Sigmoid colon (tissue), 7 donors: Measurements from ENCODE around the gene IQGAP2. TPM values are rescaled to one million over a fixed set of nuclear protein-coding genes. Genes with fewer than 3 reads are reported as not detected.

ENCODE experiments used
- DNase-seq: peaks from one replicate; pipeline ENCODE4 v3.0.0-alpha.2; 2019
- H3K27ac ChIP-seq, 4 donors: fragments of 200-600 bp; sonication (generic); one replicate each; pipeline ENCODE4 v1.5.1; 2016 to 2019; ENCODE audit warnings: mild to moderate bottlenecking in 1 of 4
- H3K27me3 ChIP-seq, 3 donors: fragments of 200-600 bp; sonication (generic); one replicate each; pipeline ENCODE4 v1.5.1; 2019; ENCODE audit warnings: mild to moderate bottlenecking in 1 of 3
- H3K36me3 ChIP-seq, 4 donors: fragments of 200-600 bp; sonication (generic); one replicate each; pipeline ENCODE4 v1.5.1; 2016 to 2019
- H3K4me1 ChIP-seq, 4 donors: fragments of 200-600 bp; sonication (generic); one replicate each; pipeline ENCODE4 v1.5.1; 2017 to 2019
- H3K4me3 ChIP-seq, 4 donors: fragments of 200-600 bp; sonication (generic); one replicate each; pipeline ENCODE4 v1.5.1; 2017 to 2019; ENCODE audit warnings: mild to moderate bottlenecking in 2 of 4, moderate library complexity in 1 of 4
- H3K9me3 ChIP-seq, 4 donors: fragments of 200-600 bp in 3 of 4; sonication (generic) in 3 of 4; one replicate each; pipeline versions ENCODE4 v1.5.1 to v1.6.1; 2013 to 2019
- CTCF ChIP-seq, 4 experiments: fragments of 450-650 bp in 3 of 4; fragments of 200-600 bp in 1 of 4; IDR thresholded peaks; one replicate each; pipeline ENCODE4 v1.5.1; 2016 to 2019; ENCODE audit warnings: antibody characterized with exemption in 4 of 4, mild to moderate bottlenecking in 3 of 4, moderate library complexity in 2 of 4
- EP300 ChIP-seq, 4 donors: sonication (generic); formaldehyde crosslinking; IDR thresholded peaks; one replicate each; pipeline ENCODE4 v1.6.1; 2017; ENCODE audit warnings: antibody characterized with exemption in 4 of 4
- POLR2A ChIP-seq, 2 donors: fragments of 450-650 bp; IDR thresholded peaks; one replicate each; pipeline ENCODE4 v1.6.1; 2016; ENCODE audit warnings: antibody characterized with exemption in 2 of 2, mild to moderate bottlenecking in 2 of 2, moderate library complexity in 2 of 2
- POLR2AphosphoS5 ChIP-seq, 4 donors: sonication (generic); formaldehyde crosslinking; IDR thresholded peaks; one replicate each; pipeline ENCODE4 v1.6.1; 2017; ENCODE audit warnings: antibody characterized with exemption in 4 of 4
- WGBS, 2 donors: extraction: QIAGEN DNeasy Blood & Tissue Kit; methylation state at CpG; one replicate each; pipeline ENCODE4 v1.1.7; 2013; 5-methylcytosine and 5-hydroxymethylcytosine counted together
- intact Hi-C: fragments of 100-400 bp; cut with DNase I; formaldehyde crosslinking; loops from one replicate; pipeline ENCODE4 v1.15.1; 2023
- polyA plus RNA-seq, 3 donors: library from polyadenylated mRNA; stranded (reverse); fragments of 200-250 nt; gene quantifications; one replicate each; pipeline ENCODE4 v1.2.3, GENCODE V29; 2013
- total RNA-seq, 4 donors: library from RNA; depleted of rRNA; stranded (reverse); fragments of >200 nt; gene quantifications; one replicate each; pipeline ENCODE4 v1.1.0, GENCODE V29; 2016
- donor health status: healthy with polysubstance abuse.
- donor health status: Bipolar disorder and iron deficiency.
- donor health status: healthy.

Gene IQGAP2
- total and polyA plus RNA-seq, 7 donors, result 15.0 to 85.3 (median 24.6) TPM

GRCh38 chr5:76493190-76493837 is 90.2 kb downstream of the IQGAP2 start:
- Histone ChIP-seq H3K27me3 (no peaks in the 10 kb centered on the region), H3K9me3 (no peaks in the 10 kb centered on the region), H3K36me3 (no peaks in the 10 kb centered on the region), H3K27ac (no peak overlapping the region), H3K4me3 (no peak overlapping the region), H3K4me1 (no peaks in the 10 kb centered on the region)
- 78 to 88% methylated on average over 8 of the region's 8 CpGs for WGBS, 2 donors
- no peak for DNase-seq
- intact Hi-C loops, result no loop called here
- TF ChIP-seq POLR2A (IDR thresholded peaks at IDR 0.05) (no peak), CTCF (IDR thresholded peaks at IDR 0.05) (no peak)

DNA sequence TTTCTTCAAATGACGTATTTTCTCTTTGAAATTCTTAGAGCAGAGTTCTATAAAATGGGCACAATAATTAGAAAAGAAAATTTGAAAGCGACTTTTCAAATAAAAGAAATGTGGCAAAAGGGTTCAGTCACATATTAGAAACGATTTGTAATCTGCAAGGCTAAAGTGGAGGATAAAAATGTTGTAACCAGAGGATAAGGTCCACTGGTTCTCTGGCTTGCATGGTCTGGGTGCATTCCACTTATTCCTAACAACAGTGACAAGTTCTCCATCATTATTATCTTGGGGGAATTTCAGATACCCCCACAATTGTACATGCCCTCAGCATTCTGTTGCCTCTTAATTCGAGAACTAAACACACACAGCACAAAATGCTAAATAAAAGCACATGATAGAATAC is 91.1 kb downstream of the IQGAP2 start:
- H3K27ac ChIP-seq, result no peak overlapping the region
- WGBS, 2 donors, result 94 to 96% methylated on average over 4 of the region's 4 CpGs
- no peak overlapping the region for H3K4me3 ChIP-seq
- no peaks in the 10 kb centered on the region for H3K27me3 ChIP-seq
- DNase-seq, result no peak
- intact Hi-C loops, result no loop called here
- no peaks in the 10 kb centered on the region for H3K9me3 ChIP-seq
- H3K4me1 ChIP-seq, result no peaks in the 10 kb centered on the region
- H3K36me3 ChIP-seq, result no peaks in the 10 kb centered on the region
- TF ChIP-seq EP300 (IDR thresholded peaks at IDR 0.05), result no peak
- no peak for TF ChIP-seq POLR2A (IDR thresholded peaks at IDR 0.05)
- TF ChIP-seq CTCF (IDR thresholded peaks at IDR 0.05), result no peak

DNA sequence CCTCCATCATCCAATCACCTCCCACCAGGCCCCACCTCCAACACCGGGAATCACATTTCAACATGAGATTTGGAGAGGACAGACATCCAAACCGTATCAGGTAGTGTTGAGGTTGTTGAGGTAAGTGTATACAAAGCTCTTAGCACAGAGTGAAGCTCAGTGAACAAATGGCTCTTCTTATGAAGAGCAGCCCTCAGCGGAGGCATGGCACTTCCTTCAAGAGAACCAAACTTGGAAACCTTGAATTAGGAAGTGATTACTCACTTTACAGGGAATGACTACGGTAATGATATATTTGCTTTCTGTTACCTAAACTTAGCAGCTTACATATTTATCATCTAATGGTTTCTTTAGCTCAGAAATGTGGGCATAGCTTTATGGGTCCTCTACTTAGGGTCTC is 92.8 kb downstream of the IQGAP2 start:
- H3K27ac ChIP-seq, result no peak overlapping the region
- intact Hi-C loops, result no loop called here

DNA sequence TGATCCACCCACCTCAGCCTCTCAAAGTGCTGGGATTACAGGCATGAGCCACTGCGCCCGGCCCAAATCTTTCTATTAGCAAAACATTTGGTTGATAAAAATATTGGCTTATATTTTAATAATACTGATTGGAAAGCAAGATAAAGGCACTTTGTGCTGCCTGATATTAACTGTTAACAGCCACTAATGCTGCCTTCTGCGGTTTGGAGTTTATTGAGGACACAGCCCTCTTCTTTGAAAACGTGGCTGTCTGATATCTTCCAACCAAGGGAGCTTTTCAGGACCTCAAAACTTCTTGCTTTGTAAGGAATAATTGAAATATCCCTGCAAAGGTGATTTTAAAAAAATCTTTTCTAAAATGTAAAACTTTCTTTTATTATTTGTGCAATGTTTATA is 94.0 kb downstream of the IQGAP2 start:
- WGBS, 2 donors, result 79 to 84% methylated on average over 4 of the region's 4 CpGs
- no peak overlapping the region for H3K27ac ChIP-seq
- no peak for DNase-seq
- no peak overlapping the region for H3K4me3 ChIP-seq
- no peak for TF ChIP-seq POLR2AphosphoS5 (IDR thresholded peaks at IDR 0.05)
- no peak for TF ChIP-seq POLR2A (IDR thresholded peaks at IDR 0.05)
- TF ChIP-seq CTCF (IDR thresholded peaks at IDR 0.05), result no peak
- TF ChIP-seq EP300 (IDR thresholded peaks at IDR 0.05), result no peak
- H3K4me1 ChIP-seq, result no peaks in the 10 kb centered on the region
- H3K36me3 ChIP-seq, result no peaks in the 10 kb centered on the region
- intact Hi-C loops, result no loop called here
- no peaks in the 10 kb centered on the region for H3K27me3 ChIP-seq
- no peaks in the 10 kb centered on the region for H3K9me3 ChIP-seq

More for the DNA sequence above, 92.8 kb downstream of the IQGAP2 start:
- no peak for DNase-seq
- TF ChIP-seq POLR2A (IDR thresholded peaks at IDR 0.05), result no peak
- no peak overlapping the region for H3K4me3 ChIP-seq
- no peaks in the 10 kb centered on the region for H3K4me1 ChIP-seq
- no peaks in the 10 kb centered on the region for H3K27me3 ChIP-seq
- no peaks in the 10 kb centered on the region for H3K36me3 ChIP-seq
- no peaks in the 10 kb centered on the region for H3K9me3 ChIP-seq
- 87 to 88% methylated on average over 4 of the region's 4 CpGs for WGBS, 2 donors

DNA sequence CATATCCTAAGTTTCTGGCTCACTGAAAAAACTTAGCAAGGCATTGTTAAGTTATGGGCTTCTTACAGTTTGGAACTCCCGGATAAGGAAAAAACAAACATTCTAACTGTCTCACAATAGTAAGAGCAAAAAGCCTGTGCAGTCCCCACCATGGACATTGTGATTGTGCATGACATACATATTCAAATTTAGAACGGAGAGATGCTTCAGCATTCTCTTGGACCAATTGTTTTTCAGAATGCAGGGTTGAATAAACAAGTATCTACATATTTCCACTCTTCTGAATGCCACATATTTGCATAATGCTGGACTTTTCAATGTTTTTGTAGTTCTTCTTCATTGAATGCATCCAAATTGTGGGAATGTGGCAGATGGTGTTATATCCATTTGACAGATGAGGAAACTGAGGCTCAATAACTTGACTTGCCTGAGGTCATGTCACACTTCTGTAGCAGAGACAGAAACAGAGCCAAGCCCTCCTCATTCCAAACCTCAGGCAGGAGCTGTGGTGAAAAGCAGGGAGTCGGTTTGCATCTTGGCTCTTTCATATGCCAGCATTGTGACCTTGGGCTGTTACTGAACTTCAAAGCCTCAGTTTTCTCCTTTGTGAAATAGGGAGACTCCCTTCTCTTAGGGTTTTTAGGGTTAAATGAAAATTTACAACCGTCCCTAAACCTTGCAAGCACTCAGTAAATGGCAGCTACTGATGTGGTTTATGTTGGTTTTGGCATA is 95.1 kb downstream of the IQGAP2 start:
- Histone ChIP-seq H3K27ac (no peak overlapping the region), H3K27me3 (no peaks in the 10 kb centered on the region), H3K9me3 (no peaks in the 10 kb centered on the region), H3K4me1 (no peaks in the 10 kb centered on the region), H3K4me3 (no peak overlapping the region), H3K36me3 (no peaks in the 10 kb centered on the region)
- no peak for TF ChIP-seq POLR2A (IDR thresholded peaks at IDR 0.05)
- no peak for TF ChIP-seq EP300 (IDR thresholded peaks at IDR 0.05)
- no peak for TF ChIP-seq CTCF (IDR thresholded peaks at IDR 0.05)
- TF ChIP-seq POLR2AphosphoS5 (IDR thresholded peaks at IDR 0.05), result no peak
- DNase-seq, result no peak
- WGBS, 2 donors, result 46 to 72% methylated on average over 4 of the region's 4 CpGs
- intact Hi-C loops, result no loop called here
